HUES6 (cell line): ENCODE results near the gene SIRT3.
A peak's percentile ranks its signal among the peaks of the same experiment; 100 is the strongest.

Experiments used
- H3K27ac ChIP-seq: 2 replicates; pipeline ENCODE4 v1.7.0; 2013; ENCODE audit warnings: low read depth, mild to moderate bottlenecking, low read length, inconsistent platforms
- H3K27me3 ChIP-seq: 2 replicates; pipeline ENCODE4 v1.6.1; 2013; ENCODE audit warnings: low read length; ENCODE audit not compliant: control insufficient read depth, insufficient read depth
- H3K36me3 ChIP-seq: 2 replicates; pipeline ENCODE4 v1.6.1; 2013; ENCODE audit warnings: low read length; ENCODE audit not compliant: control insufficient read depth, insufficient read depth
- H3K4me1 ChIP-seq: 2 replicates; pipeline ENCODE4 v1.6.1; 2013; ENCODE audit warnings: low read length; ENCODE audit not compliant: control insufficient read depth, insufficient read depth
- H3K4me3 ChIP-seq: 2 replicates; pipeline ENCODE4 v1.5.1; 2013; ENCODE audit warnings: low read depth, low read length
- H3K9ac ChIP-seq: one replicate; pipeline ENCODE4 v1.6.1; 2013; ENCODE audit warnings: mild to moderate bottlenecking, low read length
- H3K9me3 ChIP-seq: 2 replicates; pipeline ENCODE4 v1.6.1; 2013; ENCODE audit warnings: low read depth, low read length; ENCODE audit not compliant: control insufficient read depth, insufficient read depth

Gene SIRT3

DNA sequence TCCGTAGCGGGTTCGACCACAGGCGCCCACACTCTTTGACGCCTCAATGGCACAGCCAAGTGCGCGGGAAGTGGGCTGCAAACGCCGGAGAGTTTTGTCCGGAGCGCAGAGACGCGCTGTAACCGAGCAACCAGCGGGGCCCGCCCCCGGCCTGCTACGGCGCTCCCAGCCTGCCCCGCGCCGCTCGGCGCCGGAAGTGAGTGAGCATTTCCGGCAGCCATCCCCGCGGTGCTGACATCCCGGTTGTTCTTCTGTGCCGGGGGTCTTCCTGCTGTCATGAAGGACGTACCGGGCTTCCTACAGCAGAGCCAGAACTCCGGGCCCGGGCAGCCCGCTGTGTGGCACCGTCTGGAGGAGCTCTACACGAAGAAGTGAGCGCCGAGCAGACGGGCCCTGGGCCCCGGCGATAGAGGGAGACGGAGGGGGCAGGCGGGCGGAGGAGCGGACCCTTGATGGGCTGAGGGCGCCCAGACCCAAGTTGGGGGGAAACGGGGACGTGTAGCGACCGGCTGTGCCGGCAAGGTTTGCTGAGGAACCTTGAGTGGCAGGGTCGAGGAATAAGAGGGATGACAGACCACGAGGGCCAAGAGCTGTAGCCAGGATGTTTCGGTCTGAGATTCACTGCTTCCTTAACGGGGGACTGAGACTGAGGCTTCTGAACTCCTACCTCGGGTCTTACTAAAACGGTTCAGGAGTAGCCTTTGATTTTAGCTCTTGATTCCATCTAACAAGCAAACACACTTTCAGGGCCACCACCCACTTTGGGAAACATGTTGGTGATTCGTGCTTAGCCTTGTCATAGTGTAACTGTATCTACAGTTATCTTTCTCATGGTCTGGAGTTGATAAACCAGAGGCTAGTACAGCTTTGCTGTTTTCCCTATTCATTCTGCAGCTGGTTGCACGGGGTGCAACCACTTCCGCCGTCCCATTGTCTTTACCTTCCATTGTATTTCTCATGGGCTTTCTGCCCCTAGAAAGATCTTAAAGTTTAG lies 929 bp upstream of the SIRT3 start, which contains the start of gene PSMD13:
TSS of gene PSMD13 (plus strand) at position 203 of the 994 bp plus-strand sequence. CDS start at position 277, 74 bp downstream.
- peak within 1 kb of the TSS; percentile 69; the same call in 1 of the 2 replicates for H3K27ac ChIP-seq
- H3K36me3 ChIP-seq: peaks cover 35% of the 10 kb centered on the region
- H3K4me1 ChIP-seq: peaks cover 12% of the 10 kb centered on the region; the same call in 1 of the 2 replicates
- H3K9ac ChIP-seq: peak within 1 kb of the TSS; percentile 94
- peak within 1 kb of the TSS; percentile 95 for H3K4me3 ChIP-seq
- no peaks in the 10 kb centered on the region for H3K27me3 ChIP-seq
- no peaks in the 10 kb centered on the region for H3K9me3 ChIP-seq

- Histone ChIP-seq H3K27ac (no peak overlapping the region; the same call in 1 of the 2 replicates), H3K9me3 (no peaks in the 10 kb centered on the region), H3K9ac (peak overlapping the region; percentile 94), H3K4me1 (peaks cover 12% of the 10 kb centered on the region; the same call in 1 of the 2 replicates), H3K36me3 (peaks cover 21% of the 10 kb centered on the region), H3K27me3 (no peaks in the 10 kb centered on the region), H3K4me3 (peak overlapping the region; percentile 94)
These were observed 539 bp downstream of the SIRT3 start for GRCh38 chr11:235609-235996.

DNA sequence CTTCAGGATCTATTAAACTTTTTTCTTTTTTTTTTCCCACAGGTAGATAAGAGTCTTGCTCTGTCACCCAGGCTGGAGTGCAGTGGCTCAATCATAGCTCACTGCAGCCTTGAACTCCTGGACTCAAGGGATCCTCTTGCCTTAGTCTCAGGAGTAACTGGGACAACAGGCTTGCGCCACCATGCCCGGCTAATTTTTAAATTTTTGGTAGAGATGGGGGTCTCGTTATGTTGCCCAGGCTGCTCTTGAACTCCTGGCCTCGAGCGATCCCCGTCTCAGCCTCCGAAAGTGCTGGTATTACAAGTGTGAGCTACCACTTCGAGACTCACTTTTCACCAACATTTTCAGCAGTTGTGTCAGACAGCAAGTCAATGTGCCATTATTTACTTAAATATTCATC lies 962 bp downstream of the SIRT3 start:
- H3K36me3 ChIP-seq: peaks cover 21% of the 10 kb centered on the region
- H3K9me3 ChIP-seq: no peaks in the 10 kb centered on the region
- H3K27ac ChIP-seq: no peak overlapping the region
- H3K4me3 ChIP-seq: peak overlapping the region; percentile 94
- peaks cover 12% of the 10 kb centered on the region; the same call in 1 of the 2 replicates for H3K4me1 ChIP-seq
- H3K27me3 ChIP-seq: no peaks in the 10 kb centered on the region
- peak overlapping the region; percentile 94 for H3K9ac ChIP-seq

DNA sequence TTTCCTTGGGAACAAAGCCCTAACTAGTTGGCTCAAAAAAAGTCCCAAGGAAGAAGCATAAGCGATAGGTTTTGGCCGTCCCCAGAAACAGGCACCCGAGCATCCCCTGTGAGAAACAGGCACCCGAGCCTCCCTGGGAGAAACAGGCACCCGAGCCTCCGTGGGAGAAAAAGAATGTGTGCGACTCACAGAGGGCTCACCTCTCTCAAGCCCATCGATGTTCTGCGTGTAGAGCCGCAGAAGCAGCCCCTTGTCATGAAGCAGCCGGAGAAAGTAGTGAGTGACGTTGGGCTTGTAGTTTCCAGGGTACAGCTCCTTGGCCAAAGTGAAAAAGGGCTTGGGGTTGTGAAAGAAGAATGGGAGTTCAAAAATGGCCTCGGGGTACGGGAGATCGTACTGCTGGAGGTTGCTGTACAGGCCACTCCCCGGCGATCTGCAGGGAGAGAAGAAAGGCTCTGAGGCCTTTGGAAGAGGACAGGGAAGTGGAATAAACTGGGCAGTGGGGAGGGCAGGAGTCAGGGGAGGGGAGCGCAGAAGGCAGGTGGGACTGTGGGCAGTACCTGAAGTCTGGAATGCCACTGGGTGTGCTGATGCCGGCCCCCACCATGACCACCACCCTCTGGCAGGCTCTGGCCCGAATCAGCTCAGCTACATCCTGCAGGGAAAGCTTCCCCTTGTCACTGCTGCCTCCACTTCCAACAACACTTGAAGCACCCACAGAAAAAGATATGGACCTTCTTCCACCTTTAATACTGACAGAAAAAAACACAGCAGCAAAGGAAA lies 3.2 kb downstream of the SIRT3 start:
- no peak overlapping the region for H3K9ac ChIP-seq
- H3K27ac ChIP-seq: no peak overlapping the region
- no peaks in the 10 kb centered on the region for H3K9me3 ChIP-seq
- H3K27me3 ChIP-seq: no peaks in the 10 kb centered on the region
- H3K4me3 ChIP-seq: no peak overlapping the region
- H3K4me1 ChIP-seq: peaks cover 9% of the 10 kb centered on the region; the same call in 1 of the 2 replicates
- H3K36me3 ChIP-seq: peaks cover 8% of the 10 kb centered on the region; the same call in 1 of the 2 replicates

GRCh38 chr11:230431-230830 lies 5.7 kb downstream of the SIRT3 start:
- H3K4me1 ChIP-seq: 0 out of 2 replicates have a peak, but pooled peaks cover 2% of the 10 kb centered on the region
- H3K27me3 ChIP-seq: no peaks in the 10 kb centered on the region
- peaks cover 8% of the 10 kb centered on the region; the same call in 1 of the 2 replicates for H3K36me3 ChIP-seq
- no peak overlapping the region for H3K27ac ChIP-seq
- no peak overlapping the region for H3K9ac ChIP-seq
- no peak overlapping the region for H3K4me3 ChIP-seq
- no peaks in the 10 kb centered on the region for H3K9me3 ChIP-seq

DNA sequence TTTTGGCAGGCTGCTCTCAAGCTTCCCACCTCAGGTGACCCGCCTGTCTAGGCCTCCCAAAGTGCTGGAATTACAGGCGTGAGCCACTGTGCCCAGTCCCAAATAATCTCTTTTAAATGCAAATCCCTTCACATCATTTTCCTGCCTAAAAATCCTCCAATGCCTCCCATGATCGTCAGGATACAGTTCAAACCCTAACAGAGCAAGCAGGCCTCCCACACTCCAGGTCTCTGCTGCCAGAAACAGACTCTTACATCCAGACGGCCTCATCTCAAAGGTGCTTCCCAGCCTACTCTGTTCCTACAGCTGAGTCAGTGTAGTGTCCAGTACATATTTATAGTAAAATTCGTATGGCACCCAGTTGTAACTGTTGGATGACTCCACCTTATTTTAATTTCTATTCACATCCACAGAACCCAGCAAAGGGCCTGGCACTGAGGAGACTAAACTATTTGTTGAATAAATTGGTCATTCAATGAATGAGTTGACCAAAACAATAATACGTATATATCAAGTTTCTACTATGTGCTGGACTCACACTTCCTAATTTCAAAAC lies 8.2 kb downstream of the SIRT3 start:
- H3K27me3 ChIP-seq: no peaks in the 10 kb centered on the region
- H3K9ac ChIP-seq: no peak overlapping the region
- H3K4me3 ChIP-seq: no peak overlapping the region
- no peak overlapping the region for H3K27ac ChIP-seq
- H3K36me3 ChIP-seq: peaks cover 8% of the 10 kb centered on the region; the same call in 1 of the 2 replicates
- no peaks in the 10 kb centered on the region for H3K9me3 ChIP-seq
- no peaks in the 10 kb centered on the region for H3K4me1 ChIP-seq

DNA sequence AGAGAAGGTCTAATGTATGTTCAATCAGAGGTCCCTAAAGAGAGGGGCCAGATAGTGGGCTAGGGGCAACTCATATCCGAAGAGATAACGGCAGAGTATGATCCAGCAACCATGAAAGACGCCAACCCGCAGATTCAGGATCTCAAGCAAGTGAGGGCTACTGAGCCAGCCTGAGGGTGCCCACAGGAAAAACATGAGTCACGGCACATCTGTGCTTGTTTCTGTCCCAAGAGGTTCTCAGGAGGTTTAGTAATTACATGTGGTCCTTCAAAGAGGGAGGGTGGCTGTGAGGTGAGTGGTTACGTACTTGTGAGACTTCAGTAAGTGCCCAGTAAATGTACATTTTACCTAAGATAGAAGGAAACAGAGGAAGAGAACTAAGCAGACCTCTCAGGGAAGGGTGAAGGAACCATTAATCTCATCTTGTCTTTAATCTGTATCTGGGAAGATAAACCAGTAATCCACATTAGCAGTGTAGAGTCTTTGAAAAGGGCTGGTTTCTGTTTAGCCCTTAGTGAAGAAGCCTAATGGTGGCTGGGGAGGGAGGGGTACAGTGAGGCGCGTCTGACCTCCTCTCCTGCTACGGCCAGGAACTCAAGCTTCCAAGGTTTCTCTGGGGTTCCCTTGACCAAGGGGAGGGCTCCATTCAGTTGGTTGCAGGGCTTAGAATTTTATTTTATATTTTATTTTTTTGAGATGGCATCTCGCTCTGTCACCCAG lies 10.2 kb downstream of the SIRT3 start:
- H3K4me1 ChIP-seq: no peaks in the 10 kb centered on the region
- no peaks in the 10 kb centered on the region for H3K27me3 ChIP-seq
- H3K9ac ChIP-seq: no peak overlapping the region
- no peak overlapping the region for H3K27ac ChIP-seq
- H3K4me3 ChIP-seq: no peak overlapping the region
- H3K36me3 ChIP-seq: peaks cover 4% of the 10 kb centered on the region; the same call in 1 of the 2 replicates
- H3K9me3 ChIP-seq: no peaks in the 10 kb centered on the region

DNA sequence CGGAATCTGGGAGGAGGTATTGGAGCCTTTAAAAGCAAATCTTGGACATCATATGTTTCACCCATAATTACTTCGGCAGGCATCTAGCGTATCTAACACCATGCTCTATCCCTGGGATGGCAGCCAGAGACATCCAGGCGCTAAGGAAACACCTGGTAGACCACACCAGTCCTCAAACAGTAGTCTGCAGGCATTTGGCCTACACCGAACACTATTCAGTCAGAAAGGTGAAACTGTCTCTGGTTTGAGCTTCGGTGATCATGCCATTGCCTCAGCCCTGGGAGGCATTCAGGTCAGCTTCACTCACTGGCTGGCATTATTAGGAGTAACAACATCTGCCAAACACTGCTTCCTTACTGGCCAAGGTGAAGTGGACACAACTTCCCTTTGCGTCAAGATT lies 11.7 kb downstream of the SIRT3 start:
- no peak overlapping the region for H3K27ac ChIP-seq
- H3K27me3 ChIP-seq: no peaks in the 10 kb centered on the region
- no peak overlapping the region for H3K9ac ChIP-seq
- no peaks in the 10 kb centered on the region for H3K4me1 ChIP-seq
- H3K36me3 ChIP-seq: no peaks in the 10 kb centered on the region; the same call in 1 of the 2 replicates
- no peak overlapping the region for H3K4me3 ChIP-seq
- H3K9me3 ChIP-seq: no peaks in the 10 kb centered on the region

DNA sequence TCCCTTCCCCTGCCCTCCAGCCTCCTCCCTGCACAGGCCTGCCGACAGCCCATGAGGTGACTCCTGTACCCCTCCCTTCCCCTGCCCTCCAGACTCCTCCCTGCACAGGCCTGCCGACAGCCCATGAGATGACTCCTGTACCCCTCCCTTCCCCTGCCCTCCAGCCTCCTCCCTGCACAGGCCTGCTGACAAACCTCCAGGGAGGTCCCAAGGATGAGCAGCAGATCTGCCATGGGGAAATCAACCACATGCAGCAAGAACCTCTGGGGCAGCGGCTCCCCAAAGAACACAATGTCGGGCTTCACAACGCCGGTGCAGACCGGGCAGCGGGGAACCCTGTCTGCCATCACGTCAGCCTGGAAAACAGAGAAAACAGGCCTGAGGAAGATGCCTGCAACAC lies 12.3 kb downstream of the SIRT3 start:
- no peaks in the 10 kb centered on the region for H3K27me3 ChIP-seq
- no peak overlapping the region for H3K9ac ChIP-seq
- H3K27ac ChIP-seq: no peak overlapping the region
- H3K4me3 ChIP-seq: no peak overlapping the region
- no peaks in the 10 kb centered on the region for H3K4me1 ChIP-seq
- H3K9me3 ChIP-seq: no peaks in the 10 kb centered on the region
- H3K36me3 ChIP-seq: no peaks in the 10 kb centered on the region; the same call in 1 of the 2 replicates
